ENCODE measurements around the gene PLA2G2E.

DNA sequence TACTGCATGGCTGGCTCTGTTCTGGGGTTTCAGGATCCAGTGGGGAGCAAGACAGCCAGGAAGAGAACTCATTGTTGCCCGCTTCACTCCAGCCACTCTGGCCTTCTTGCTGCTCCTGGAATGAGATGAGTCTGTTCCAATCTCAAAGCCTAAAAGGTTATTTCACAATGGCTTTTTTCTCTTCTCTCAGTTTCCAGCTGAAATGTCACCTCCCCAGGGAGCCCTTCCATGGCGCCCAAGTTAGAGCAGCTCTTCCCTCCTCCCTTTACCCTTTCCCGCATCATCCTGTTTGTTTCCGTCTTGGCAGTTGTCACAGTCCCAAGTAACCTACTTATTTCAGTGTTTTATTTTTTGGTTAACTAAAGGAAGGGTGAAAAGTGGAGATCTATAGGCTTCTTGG, 40.2 kb upstream of the PLA2G2E start:
- TF ChIP-seq, protein P1, sequence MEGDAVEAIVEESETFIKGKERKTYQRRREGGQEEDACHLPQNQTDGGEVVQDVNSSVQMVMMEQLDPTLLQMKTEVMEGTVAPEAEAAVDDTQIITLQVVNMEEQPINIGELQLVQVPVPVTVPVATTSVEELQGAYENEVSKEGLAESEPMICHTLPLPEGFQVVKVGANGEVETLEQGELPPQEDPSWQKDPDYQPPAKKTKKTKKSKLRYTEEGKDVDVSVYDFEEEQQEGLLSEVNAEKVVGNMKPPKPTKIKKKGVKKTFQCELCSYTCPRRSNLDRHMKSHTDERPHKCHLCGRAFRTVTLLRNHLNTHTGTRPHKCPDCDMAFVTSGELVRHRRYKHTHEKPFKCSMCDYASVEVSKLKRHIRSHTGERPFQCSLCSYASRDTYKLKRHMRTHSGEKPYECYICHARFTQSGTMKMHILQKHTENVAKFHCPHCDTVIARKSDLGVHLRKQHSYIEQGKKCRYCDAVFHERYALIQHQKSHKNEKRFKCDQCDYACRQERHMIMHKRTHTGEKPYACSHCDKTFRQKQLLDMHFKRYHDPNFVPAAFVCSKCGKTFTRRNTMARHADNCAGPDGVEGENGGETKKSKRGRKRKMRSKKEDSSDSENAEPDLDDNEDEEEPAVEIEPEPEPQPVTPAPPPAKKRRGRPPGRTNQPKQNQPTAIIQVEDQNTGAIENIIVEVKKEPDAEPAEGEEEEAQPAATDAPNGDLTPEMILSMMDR (IDR thresholded peaks at IDR 0.05) = no peak
- TF ChIP-seq POLR2A (IDR thresholded peaks at IDR 0.05) = no peak

Data from Peyer's patch (tissue), 4 donors.